ENCODE data around the gene RAB15.

GRCh38 chr14:64970776-64971477 is 1.2 kb downstream of the RAB15 start:
- TF ChIP-seq CTCF (IDR thresholded peaks at IDR 0.05), result no peak
- no peak for TF ChIP-seq POLR2A (IDR thresholded peaks at IDR 0.05)
